SU-DHL-6 (cell line): Measurements from ENCODE around the gene RGS1.

Source experiments
- H2AFZ ChIP-seq: fragments of 200-600 bp; sonication (generic); 2 replicates; pipeline ENCODE4 v1.6.1; 2014; ENCODE audit warnings: low read depth, mild to moderate bottlenecking, moderate library complexity, mixed read lengths, antibody characterized with exemption, low read length; ENCODE audit not compliant: severe bottlenecking
- H3F3A ChIP-seq: fragments of 200-600 bp; shearing (Covaris generic); 2 replicates; pipeline ENCODE4 v1.6.0; 2016; ENCODE audit warnings: antibody characterized with exemption, mild to moderate bottlenecking; ENCODE audit not compliant: insufficient read depth
- H3K27ac ChIP-seq: fragments of 200-600 bp; sonication (generic); 2 replicates; pipeline ENCODE4 v1.5.1; 2016; ENCODE audit warnings: low read depth, mild to moderate bottlenecking, low read length, moderate library complexity, mixed read lengths
- H3K27me3 ChIP-seq: fragments of 200-600 bp; sonication (generic), shearing (Covaris generic); 2 replicates; pipeline ENCODE4 v1.6.0; 2014; ENCODE audit warnings: mild to moderate bottlenecking, low read length
- H3K36me3 ChIP-seq: fragments of 200-600 bp; sonication (generic); 2 replicates; pipeline ENCODE4 v1.6.1; 2014; ENCODE audit warnings: mild to moderate bottlenecking, low read length, mixed read lengths
- H3K4me2 ChIP-seq: fragments of 300-600, 200-600 bp; shearing (Covaris generic), sonication (generic); 2 replicates; pipeline ENCODE4 v1.6.0; 2014; ENCODE audit warnings: low read length, low read depth, mild to moderate bottlenecking; ENCODE audit not compliant: poor library complexity, severe bottlenecking
- H3K4me3 ChIP-seq: fragments of 200-600 bp; sonication (generic); 2 replicates; pipeline ENCODE4 v1.5.1; 2014; ENCODE audit warnings: antibody characterized with exemption, low read length, mild to moderate bottlenecking, mixed read lengths; ENCODE audit not compliant: insufficient read depth, poor library complexity, severe bottlenecking
- H3K79me2 ChIP-seq: fragments of 200-600 bp; sonication (generic); 2 replicates; pipeline ENCODE4 v1.6.1; 2014; ENCODE audit warnings: mild to moderate bottlenecking, low read length, moderate library complexity; ENCODE audit not compliant: insufficient read depth
- H3K9ac ChIP-seq: fragments of 200-600 bp; sonication (generic); 2 replicates; pipeline ENCODE4 v1.7.0; 2014; ENCODE audit warnings: mild to moderate bottlenecking, low read length
- H3K9me2 ChIP-seq: fragments of 200-600 bp; sonication (generic); replicated peaks from 2 replicates; pipeline ENCODE4 v1.6.1; 2014; ENCODE audit warnings: low read length; ENCODE audit not compliant: insufficient read depth
- H3K9me3 ChIP-seq: fragments of 200-600 bp; sonication (generic); 2 replicates; pipeline ENCODE4 v1.6.1; 2014; ENCODE audit warnings: low read length, mixed read lengths; ENCODE audit not compliant: insufficient read depth
- H4K20me1 ChIP-seq: fragments of 200-600 bp; sonication (generic); 2 replicates; pipeline ENCODE4 v1.6.1; 2014; ENCODE audit warnings: low read depth, mild to moderate bottlenecking, antibody characterized with exemption, low read length, moderate library complexity, mixed read lengths
- EZH2phosphoT487 ChIP-seq: fragments of 200-600 bp; sonication (generic), shearing (Covaris generic); conservative IDR thresholded peaks from 2 replicates; pipeline ENCODE4 v1.6.1; 2018; ENCODE audit warnings: mild to moderate bottlenecking, antibody characterized with exemption, low read length, moderate library complexity, mixed read lengths
- TF ChIP-seq, protein P1 (sequence below): fragments of 200-600 bp; sonication (generic); IDR thresholded peaks from one replicate; pipeline ENCODE4 v1.5.1; 2017; ENCODE audit warnings: antibody characterized with exemption, mild to moderate bottlenecking, low read length, moderate library complexity; ENCODE audit not compliant: insufficient read depth, poor library complexity, severe bottlenecking

Gene RGS1, protein sequence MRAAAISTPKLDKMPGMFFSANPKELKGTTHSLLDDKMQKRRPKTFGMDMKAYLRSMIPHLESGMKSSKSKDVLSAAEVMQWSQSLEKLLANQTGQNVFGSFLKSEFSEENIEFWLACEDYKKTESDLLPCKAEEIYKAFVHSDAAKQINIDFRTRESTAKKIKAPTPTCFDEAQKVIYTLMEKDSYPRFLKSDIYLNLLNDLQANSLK

GRCh38 chr1:192575499-192576189 is at the start of gene RGS1:
TSS of gene RGS1 (plus strand) at chr1:192575773. CDS start at chr1:192575793, 20 bp downstream.
- H2AFZ ChIP-seq: no peak within 1 kb of the TSS
- peaks cover 41% of the 10 kb centered on the region for H3K36me3 ChIP-seq
- H3K4me2 ChIP-seq: peak within 1 kb of the TSS; percentile 71
- peak within 1 kb of the TSS; percentile 58 for H3K4me3 ChIP-seq
- no peaks in the 10 kb centered on the region for H4K20me1 ChIP-seq
- H3K9me3 ChIP-seq: no peaks in the 10 kb centered on the region
- peak within 1 kb of the TSS; percentile 63 for H3K9ac ChIP-seq
- H3K27ac ChIP-seq: peak within 1 kb of the TSS; percentile 67
- peaks cover 24% of the 10 kb centered on the region; the same call in 1 of the 2 replicates for H3K79me2 ChIP-seq
- H3K9me2 ChIP-seq: no peaks in the 10 kb centered on the region
- no peaks in the 10 kb centered on the region for H3K27me3 ChIP-seq
- H3F3A ChIP-seq: peaks cover 20% of the 10 kb centered on the region
- TF ChIP-seq, protein P1, sequence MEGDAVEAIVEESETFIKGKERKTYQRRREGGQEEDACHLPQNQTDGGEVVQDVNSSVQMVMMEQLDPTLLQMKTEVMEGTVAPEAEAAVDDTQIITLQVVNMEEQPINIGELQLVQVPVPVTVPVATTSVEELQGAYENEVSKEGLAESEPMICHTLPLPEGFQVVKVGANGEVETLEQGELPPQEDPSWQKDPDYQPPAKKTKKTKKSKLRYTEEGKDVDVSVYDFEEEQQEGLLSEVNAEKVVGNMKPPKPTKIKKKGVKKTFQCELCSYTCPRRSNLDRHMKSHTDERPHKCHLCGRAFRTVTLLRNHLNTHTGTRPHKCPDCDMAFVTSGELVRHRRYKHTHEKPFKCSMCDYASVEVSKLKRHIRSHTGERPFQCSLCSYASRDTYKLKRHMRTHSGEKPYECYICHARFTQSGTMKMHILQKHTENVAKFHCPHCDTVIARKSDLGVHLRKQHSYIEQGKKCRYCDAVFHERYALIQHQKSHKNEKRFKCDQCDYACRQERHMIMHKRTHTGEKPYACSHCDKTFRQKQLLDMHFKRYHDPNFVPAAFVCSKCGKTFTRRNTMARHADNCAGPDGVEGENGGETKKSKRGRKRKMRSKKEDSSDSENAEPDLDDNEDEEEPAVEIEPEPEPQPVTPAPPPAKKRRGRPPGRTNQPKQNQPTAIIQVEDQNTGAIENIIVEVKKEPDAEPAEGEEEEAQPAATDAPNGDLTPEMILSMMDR: no peak
- no peak for TF ChIP-seq EZH2phosphoT487

DNA sequence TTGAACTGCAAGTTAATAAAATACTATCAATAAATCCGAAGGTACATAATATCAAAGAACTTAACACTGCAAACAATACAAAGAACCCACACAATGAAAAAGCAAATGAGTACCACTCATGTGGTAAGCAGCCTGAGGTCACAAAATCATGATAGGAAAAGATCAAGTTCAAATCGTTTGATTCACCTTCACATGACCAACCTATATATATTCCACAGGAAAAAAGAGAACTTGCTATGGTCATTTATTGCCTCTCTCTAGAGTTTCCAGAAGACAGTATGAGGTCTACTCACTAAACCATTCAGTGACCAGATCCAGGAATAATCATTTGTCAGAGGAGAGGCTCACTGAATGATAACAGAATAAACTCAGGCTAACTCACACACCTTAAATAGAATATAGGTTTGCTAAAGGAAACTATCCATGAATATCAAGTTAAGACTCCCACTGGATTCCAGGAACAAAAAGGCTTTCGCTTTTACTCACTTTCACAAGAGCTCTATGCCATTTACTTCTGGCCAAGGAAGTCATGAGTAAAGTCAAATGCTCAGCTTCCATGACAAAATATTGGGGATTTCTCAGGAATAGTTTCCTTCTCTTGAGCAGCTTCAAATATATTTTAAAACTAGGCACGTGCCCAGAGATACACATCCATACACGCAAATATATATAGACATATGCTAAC is 48.3 kb upstream of the RGS1 start:
- Histone ChIP-seq H3F3A (no peaks in the 10 kb centered on the region), H3K9me3 (no peaks in the 10 kb centered on the region)
- TF ChIP-seq, protein P1: no peak
- no peak for TF ChIP-seq EZH2phosphoT487

GRCh38 chr1:192527950-192528349 is 47.6 kb upstream of the RGS1 start:
- no peaks in the 10 kb centered on the region for H3K9me2 ChIP-seq
- H4K20me1 ChIP-seq: no peaks in the 10 kb centered on the region
- no peak for TF ChIP-seq EZH2phosphoT487
- TF ChIP-seq, protein P1: no peak
- H3K9me3 ChIP-seq: no peaks in the 10 kb centered on the region
- no peaks in the 10 kb centered on the region for H3K79me2 ChIP-seq
- H3K4me2 ChIP-seq: no peak overlapping the region
- no peaks in the 10 kb centered on the region for H3F3A ChIP-seq
- H3K27me3 ChIP-seq: no peaks in the 10 kb centered on the region
- no peak overlapping the region for H3K27ac ChIP-seq
- no peak overlapping the region for H3K9ac ChIP-seq
- no peaks in the 10 kb centered on the region for H3K36me3 ChIP-seq
- no peak overlapping the region for H2AFZ ChIP-seq
- no peak overlapping the region for H3K4me3 ChIP-seq

More for the DNA sequence above, 48.3 kb upstream of the RGS1 start:
- H2AFZ ChIP-seq: no peak overlapping the region
- no peaks in the 10 kb centered on the region for H3K27me3 ChIP-seq
- H3K4me2 ChIP-seq: no peak overlapping the region
- H3K79me2 ChIP-seq: no peaks in the 10 kb centered on the region
- no peaks in the 10 kb centered on the region for H3K9me2 ChIP-seq
- H3K36me3 ChIP-seq: no peaks in the 10 kb centered on the region
- H3K4me3 ChIP-seq: no peak overlapping the region
- H4K20me1 ChIP-seq: no peaks in the 10 kb centered on the region
- H3K27ac ChIP-seq: no peak overlapping the region
- no peak overlapping the region for H3K9ac ChIP-seq
